A204.1 (cell line): ENCODE measurements around the gene OR52E1.
"Not testable (repeated sequence)": the region's sequence is repeated elsewhere in the genome, so short reads cannot be mapped to it uniquely, and the experiment has no call there.

Source experiments
- FAIRE-seq: peaks from 2 replicates; lab custom pipeline; 2012; peaks lifted over from hg19 to GRCh38; lab: Jason Lieb, UNC

OR52E1 gene

DNA sequence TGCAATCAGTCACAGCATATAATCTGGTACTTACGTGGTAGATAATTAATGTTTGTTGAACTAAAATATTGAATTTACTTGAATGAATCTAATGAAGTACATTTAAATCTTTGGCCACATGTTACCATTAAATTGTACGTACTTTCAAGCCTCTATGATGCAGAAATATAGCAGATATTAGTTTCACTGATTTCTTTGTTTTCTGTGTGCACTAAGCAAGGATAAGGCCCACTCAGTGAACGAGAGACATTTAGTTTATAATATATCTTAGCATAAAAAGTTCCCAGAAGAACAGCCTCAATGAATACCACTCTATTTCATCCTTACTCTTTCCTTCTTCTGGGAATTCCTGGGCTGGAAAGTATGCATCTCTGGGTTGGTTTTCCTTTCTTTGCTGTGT, at the start of gene OR52E1:
Gene OR52E1, plus strand, starts transcription at position 301 of the 400 bp plus-strand sequence.
- no peak for FAIRE-seq

DNA sequence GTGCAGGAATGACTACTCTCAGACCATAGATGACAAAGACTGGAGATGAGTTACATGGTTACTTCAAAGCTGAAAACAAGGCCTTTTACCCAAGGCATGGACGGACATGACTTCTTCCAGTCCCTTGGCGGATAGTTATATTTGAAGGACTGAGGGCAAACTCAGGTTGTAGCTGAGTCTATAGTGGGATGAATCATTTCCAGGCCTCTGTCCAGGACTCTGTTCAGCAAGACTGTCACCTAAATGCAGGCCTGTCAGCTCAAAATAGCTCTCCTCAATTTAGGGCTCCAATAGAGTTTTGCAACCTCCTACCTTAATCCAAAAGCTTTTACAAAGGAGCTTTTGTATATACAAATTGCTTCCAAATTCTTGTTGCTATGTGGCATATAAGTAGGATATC, 47.4 kb upstream of the OR52E1 start:
- no peak for FAIRE-seq

DNA sequence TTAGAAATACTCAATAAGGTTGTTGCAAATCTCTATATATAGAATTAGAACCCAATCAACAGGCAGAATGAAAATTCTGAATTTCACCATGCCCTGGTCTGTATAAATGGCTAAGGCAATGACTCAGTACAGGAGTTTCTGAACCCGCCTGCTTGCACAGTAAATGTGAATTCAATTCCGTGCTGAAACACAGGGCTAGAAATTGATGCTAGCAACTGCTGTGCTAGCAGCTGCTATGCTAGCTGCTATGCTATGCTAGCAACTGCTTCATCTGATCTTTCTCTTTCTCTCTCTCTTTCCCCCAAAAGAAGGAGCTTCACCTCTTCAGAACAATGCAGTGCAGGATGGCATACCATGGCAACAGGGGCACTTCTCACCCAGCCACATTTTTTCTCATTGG, 32.7 kb upstream of the OR52E1 start:
- no peak for FAIRE-seq

DNA sequence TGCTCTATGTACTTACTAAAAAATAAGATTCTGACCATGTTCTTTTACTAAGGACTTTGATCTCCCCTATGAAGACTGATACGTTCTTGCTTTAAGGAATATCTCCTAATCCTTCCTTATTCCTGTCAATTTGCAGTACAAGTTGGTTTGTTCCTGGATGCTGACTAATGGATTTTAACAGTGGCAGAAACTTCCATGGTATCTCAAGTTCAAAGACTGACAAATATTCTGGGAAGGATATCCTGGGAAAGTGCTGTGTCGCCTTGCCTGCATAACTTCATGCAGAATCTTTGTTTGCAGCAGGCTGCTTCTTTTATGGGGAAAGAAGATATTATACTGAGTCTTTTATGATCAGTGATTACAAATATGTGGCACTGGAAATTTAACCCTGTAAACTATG, 31.4 kb upstream of the OR52E1 start:
- no peak for FAIRE-seq

DNA sequence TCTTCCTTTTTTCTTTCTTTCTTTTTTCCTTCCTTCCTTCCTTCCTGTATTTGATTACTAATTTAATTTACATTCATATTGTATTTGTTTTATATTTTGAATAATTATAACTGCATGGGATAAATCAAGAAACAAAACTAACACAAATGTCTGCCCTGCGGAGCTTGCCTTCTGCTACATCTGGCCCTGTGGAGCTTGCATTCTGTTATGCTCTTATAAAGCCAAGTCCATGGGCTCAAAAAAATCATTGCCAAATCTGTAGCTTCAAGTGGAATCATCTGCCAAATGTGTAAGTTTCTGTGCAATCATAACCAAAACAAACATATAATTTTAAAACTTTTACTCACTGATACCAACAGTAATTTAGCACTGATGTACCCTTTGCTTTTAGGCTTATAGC, 31.0 kb upstream of the OR52E1 start:
- FAIRE-seq = no peak

DNA sequence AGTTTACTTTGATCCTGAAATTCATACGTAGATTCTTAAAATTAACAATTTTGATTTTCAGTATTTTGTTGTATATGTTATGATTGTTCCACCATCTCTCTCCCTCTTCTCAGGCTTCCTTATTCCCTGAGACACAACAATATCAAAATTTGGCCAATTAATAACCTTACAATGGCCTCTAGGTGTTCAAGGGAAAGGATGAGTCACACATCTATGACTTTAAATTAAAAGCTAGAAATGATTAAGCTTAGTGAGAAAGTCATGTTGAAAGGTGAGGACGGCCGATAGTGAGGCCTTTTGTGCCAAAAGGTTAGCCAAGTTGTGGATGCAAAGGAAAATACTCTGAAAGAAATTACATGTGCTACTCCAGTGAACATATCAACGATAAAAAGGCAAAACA, 28.5 kb upstream of the OR52E1 start:
- no peak for FAIRE-seq

DNA sequence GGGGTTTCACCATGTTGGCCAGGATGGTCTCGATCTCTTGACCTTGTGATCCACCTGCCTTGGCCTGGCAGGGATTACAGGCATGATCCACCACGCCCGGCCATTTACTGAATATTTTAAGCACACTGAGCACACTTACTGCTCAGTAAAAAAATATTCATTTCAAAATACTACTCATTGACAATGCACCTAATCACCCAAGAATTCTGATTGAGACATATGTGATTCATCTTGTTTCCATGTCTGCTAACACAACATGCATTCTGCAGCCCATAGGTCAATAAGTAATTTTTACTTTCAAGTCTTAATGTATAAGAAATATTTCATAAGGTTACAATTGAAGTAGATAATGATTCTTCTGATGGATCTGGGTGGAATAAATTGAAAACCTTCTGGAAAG, 27.3 kb upstream of the OR52E1 start:
- FAIRE-seq = no peak

DNA sequence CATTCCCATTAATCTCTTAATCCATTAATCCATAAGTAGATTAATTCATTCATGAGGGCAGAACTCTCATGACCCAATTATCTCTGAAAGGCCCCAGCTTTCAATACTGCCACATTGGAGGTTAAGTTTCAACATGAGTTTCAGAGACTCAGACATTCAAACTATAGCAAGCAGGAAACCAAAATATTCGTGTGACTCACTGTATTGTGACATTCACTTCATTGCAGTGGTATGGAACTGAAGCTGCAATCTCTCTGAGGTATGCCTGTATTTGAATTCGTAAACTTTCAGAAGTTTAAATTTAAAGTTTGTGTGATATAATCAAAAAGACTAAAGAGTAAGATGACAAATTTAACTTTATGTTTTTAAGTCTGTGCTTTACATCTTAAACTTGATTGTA, 26.0 kb upstream of the OR52E1 start:
- FAIRE-seq = no peak

DNA sequence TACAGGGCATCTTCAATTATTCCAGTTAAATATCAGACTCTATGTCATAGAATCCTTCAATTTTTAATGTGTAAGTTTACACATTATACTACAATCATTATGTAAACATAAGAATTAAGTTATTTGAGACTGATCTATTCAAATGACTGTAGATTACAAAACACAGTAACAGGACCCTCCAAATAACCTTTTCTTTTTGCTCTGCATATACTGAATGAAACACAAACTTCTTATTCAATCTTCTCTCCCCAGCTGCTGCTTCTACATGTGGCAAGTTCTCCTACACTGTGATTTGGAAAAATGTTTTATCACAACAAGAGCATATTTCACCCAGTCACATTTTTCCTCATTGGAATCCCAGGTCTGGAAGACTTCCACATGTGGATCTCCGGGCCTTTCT, 23.1 kb upstream of the OR52E1 start, which contains the start of gene OR52J3:
Gene OR52J3, plus strand, starts transcription at position 301 of the 400 bp plus-strand sequence. Its CDS starts 0 bp downstream, at position 301.
- no peak for FAIRE-seq

DNA sequence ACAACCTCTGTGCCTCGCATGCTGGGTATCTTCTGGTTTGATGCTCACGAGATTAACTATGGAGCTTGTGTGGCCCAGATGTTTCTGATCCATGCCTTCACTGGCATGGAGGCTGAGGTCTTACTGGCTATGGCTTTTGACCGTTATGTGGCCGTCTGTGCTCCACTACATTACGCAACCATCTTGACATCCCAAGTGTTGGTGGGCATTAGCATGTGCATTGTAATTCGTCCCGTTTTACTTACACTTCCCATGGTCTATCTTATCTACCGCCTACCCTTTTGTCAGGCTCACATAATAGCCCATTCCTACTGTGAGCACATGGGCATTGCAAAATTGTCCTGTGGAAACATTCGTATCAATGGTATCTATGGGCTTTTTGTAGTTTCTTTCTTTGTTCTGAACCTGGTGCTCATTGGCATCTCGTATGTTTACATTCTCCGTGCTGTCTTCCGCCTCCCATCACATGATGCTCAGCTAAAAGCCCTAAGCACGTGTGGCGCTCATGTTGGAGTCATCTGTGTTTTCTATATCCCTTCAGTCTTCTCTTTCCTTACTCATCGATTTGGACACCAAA, 22.5 kb upstream of the OR52E1 start:
- no peak for FAIRE-seq

DNA sequence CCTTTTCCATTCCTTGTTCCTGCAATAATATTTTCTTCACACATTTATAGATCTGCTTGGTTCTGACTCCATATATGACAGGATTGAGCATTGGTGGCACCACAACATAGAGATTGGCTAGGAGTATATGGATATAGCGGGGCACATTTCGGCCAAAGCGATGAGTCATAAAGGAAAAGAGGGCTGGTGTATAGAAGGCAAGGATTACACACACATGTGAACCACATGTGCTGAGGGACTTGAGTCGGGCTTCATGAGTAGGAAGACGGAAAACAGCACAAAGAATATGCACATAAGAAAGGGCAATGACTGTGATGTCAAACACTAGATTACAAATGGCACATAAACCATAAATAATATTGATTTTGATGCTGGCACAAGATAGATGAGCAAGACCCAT, 10.7 kb upstream of the OR52E1 start:
- FAIRE-seq = not testable (repeated sequence)

DNA sequence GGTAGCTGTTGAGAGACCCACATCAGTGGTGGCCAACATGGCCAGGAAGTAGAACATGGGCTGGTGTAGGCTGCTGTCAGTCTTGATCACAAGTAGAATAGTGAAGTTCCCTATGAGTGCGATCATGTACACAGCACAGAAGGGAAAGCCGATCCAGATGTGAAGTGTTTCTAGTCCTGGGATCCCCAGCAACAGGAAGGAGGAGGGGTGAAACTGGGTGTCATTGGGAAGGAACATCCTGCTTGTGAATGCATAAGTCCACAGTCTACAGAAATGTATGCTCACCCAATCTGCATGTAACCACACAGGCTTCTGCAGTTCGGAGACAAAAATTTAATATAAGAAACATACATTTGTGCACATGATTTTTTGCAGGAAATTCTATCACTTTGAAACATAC, 10.0 kb upstream of the OR52E1 start, which contains the start of gene OR52E2:
Gene OR52E2, minus strand, starts transcription at position 237 of the 400 bp plus-strand sequence. Its CDS starts 0 bp downstream, at position 237.
- no peak for FAIRE-seq

DNA sequence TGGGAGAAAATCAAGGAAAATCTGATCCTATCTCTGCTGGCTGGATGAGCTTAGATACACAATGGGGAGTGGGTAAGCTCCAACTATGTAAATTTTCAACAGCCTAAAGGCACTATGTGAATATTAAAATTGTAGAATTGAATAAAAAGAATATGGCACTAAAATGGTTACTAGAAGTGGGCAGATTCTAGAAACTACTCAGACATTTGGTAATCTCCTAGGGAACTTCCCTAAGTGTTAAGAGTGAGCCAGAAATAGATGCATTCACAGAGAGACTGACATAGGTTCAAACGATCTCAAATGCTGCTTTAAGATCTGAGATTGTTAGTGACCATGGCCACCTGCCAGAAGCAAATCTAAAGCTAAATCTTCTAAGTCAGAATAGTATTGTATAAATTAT, 4.3 kb upstream of the OR52E1 start:
- no peak for FAIRE-seq

DNA sequence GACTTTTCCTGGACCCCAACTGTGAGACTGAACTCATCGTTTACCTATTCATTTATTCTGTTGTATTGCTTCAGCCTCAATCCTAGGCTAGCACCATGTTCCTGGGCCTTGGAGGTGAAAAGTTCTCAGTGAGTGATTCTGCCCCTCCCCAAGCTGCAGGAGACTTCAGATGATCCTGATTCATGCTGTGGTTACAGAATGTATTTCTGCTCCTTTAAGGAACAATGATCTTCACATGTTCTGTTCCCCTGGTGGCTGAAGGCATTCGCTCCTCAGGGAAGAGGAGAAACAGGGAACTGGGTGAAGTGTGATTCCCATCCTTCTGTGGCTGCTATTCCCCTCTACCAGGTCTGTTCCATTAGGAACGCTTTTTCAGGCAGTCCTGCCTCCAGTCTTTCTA, 2.4 kb downstream of the OR52E1 start:
- no peak for FAIRE-seq

DNA sequence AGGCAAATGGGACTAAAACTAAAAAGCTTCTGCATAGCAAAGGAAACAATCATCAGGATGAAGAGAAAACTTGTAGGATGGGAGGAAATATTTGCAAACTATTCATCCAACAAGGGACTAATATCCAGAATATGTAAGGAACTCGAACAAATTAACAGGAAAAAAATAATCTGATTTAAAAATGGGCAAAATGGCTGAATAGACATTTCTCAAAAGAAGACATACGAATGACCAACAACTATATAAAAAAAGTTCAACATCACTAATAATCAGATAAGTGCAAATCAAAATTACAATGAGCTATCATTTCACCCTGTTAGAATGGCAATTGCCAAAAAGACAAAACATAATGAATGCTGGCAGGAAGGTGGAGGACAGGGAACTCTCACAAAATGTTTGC, 12.0 kb downstream of the OR52E1 start:
- FAIRE-seq = no peak

DNA sequence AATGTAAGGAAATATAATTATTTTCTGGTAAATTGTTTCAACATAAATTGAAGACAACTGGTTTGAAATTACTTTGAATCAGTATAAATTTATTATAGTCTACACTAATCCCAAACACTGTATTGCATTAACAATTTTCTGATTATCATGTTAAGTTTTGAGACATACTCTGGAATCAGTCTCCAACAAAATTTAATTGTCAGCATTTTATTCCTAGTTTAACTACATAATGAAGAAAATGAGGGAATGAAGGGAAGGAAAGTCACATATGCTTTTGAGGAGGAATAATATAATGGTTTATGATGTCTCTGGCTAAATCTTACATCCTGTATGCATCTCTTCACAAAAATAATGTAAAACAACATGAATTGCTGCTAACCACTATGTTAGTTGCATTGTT, 14.2 kb downstream of the OR52E1 start:
- FAIRE-seq = no peak

DNA sequence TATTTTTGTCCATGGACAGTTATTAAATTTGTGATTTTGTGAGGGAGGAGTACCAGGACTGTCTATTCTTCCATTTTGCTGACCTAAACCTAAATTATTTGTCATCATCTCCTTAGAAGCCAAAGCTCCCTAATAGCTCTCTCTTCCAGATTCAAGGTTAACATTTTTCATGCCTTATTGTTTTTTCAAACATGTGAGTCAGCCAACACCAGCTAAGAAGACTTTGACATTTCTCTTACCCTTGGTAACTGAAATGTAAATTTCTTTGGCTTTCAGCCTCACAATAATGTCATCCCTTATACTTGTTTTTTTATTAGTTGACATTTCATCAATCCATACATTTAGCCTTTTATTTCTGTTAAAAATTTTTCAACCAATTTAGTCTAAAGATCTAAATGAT, 19.2 kb downstream of the OR52E1 start:
- no peak for FAIRE-seq

DNA sequence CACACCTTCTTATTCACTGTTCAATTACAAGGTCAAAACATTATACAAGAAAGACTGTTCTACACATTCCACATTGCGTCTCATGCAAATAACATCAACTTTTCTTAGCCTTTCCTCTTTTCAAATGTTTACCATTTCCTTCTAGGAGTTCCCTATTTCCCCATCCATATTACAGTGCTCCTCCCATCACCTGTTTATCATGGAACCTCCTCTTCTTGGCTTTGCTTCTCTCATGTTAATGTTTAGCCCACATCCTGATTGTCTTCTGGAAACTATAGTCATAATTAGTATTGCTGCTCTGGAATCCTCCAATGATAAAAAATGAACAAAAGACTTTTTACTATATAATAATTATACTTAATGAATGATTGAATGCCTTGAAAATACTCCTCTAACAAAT, 21.3 kb downstream of the OR52E1 start:
- FAIRE-seq = no peak

DNA sequence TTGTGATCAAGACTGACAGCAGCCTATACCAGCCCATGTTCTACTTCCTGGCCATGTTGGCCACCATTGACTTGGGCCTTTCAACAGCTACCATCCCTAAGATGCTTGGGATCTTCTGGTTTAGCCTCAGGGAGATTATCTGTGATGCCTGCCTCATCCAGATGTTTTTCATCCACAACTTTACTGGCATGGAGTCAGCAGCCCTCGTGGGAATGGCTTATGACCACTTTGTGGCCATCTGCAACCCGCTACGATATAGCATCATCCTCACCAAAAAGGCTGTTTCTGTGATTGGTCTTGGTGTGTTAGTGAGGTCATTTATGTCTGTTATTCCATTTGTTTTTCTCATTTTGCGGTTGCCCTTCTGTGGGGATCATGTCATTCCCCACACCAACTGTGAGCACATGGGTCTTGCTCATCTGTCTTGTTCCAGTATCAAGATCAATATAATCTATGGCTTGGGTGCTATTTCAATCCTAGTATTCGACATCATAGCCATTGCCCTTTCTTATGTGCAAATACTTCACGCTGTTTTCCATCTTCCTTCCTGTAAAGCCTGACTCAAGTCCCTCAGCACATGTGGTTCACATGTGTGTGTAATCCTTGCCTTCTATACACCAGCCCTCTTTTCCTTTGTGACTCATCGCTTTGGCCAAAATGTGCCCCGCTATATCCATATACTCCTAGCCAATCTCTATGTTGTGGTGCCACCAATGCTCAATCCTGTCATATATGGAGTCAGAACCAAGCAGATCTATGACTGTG, 23.6 kb downstream of the OR52E1 start:
- no peak for FAIRE-seq

DNA sequence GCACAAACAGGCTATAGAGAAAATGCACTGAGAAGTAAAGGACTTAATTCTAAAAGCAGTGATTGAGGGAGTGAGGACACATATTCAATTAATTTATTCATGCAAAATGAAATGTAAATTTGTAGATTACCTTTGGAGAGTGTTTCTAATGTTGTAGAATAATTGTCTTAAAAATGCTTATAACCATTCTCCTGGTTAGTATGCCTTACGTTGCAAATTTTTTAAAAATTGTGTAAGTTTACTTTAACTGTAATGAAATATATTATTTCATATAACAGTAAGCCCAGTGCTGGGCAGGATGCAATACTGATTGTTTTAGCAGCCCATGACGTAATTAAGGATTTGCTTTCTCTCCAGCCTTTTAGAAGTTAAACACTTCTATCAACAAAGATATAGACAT, 26.6 kb downstream of the OR52E1 start:
- FAIRE-seq = no peak

DNA sequence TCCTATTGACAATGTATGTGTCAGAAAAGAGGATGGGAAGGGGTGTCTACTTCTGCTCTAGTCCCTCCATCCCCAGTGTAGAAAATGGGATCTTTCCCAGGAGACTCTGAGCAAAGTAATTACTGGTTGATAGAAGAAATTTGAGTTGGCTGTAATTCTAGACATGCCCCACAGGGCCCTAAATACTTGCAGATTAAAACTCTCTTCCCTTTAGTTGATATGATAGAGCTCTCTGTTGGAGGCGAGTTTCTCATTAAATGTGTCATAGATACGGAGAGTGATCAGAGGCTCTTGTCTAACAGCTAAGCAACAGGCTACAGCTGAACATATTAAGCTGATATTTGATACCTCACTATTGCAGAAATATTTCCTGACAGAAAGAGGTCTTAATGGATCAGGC, 32.9 kb downstream of the OR52E1 start:
- FAIRE-seq = no peak

DNA sequence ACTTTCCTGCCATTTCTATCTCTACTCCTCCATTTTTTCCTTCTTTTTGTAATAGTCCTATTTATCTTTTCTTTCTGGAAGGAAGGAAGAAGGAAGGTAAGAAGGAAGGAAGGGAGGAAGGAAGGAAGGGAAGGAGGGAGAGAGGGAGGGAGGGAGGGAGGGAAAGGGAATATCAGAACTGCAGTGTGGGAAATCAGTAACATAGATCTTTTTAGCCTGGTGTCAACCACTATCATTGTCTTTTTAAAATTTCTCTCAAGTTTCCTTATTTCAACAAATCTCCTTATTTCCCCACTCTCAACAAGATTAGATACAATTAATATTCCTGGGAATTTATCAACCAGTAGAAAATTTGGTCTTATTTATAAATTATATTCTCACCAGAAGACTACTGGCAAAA, 33.7 kb downstream of the OR52E1 start:
- FAIRE-seq = no peak

DNA sequence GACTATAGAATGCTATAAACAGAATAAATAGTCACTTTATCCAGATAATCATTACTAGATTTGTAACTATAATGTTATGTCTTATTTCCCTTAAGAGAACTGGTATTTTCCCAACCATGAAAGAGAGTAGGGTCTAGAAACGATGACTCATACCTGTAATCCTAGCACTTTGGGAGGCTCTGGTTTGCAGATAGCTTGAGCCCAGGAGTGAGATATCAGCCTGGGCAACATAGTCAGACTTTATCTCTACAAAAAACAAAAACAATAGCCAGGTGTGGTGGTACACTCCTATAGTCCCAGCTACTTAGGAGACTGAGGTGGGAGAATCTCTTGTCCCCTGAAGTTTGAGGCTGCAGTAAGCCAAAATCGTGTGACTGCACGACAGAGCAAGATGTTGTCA, 37.9 kb downstream of the OR52E1 start:
- no peak for FAIRE-seq

DNA sequence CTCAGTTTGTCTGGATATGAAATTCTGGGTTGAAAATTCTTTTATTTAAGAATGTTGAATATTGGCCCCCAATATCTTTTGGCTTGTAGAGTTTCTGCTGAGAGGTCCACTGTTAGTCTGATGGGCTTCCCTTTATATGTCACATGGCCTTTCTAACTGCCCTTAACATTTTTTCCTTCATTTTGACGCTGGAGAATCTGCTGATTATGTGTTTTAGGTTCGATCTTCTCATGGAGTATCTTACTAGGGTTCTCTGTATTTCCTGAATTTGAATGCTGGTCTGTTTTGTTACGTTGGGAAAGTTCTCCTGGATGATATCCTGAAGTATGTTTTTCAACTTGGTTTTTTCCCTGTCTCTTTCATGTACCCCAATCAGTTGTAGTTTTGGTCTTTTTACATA, 46.0 kb downstream of the OR52E1 start:
- no peak for FAIRE-seq
